Stimulated activated CD8-positive, alpha-beta memory T cell treated with anti-CD3 and anti-CD28 coated beads, Interleukin-7, amount 100 ng/mL, for 24 hours (primary cell): Measurements from ENCODE around the gene HPX.

Experiments
- DNase-seq: peaks from one replicate; pipeline ENCODE4 v3.0.0-alpha.2; 2020; ENCODE audit warnings: low read depth

Gene HPX

GRCh38 chr11:6440906-6441358, at the start of gene HPX:
Gene HPX, minus strand, starts transcription at chr11:6440987. Its CDS starts 24 bp downstream, at chr11:6440963.
- no peak for DNase-seq

- DNase-seq: no peak
Measured at GRCh38 chr11:6489306-6489705, 48.5 kb upstream of the HPX start.

- no peak for DNase-seq
Measured at GRCh38 chr11:6488821-6489220, 48.0 kb upstream of the HPX start.

- DNase-seq: no peak
Measured at GRCh38 chr11:6488342-6488741, 47.6 kb upstream of the HPX start.

GRCh38 chr11:6486938-6487337, 46.2 kb upstream of the HPX start:
- DNase-seq: no peak

GRCh38 chr11:6486256-6486655, 45.5 kb upstream of the HPX start:
- DNase-seq: no peak

GRCh38 chr11:6485661-6486060, 44.9 kb upstream of the HPX start:
- DNase-seq: no peak

GRCh38 chr11:6483015-6483414, 42.2 kb upstream of the HPX start:
- no peak for DNase-seq

GRCh38 chr11:6482441-6482840, 41.7 kb upstream of the HPX start:
- no peak for DNase-seq

GRCh38 chr11:6481924-6482275, 41.1 kb upstream of the HPX start:
- no peak for DNase-seq

GRCh38 chr11:6481012-6481923, 40.5 kb upstream of the HPX start, which contains the start of the genes ARFIP2 and TIMM10B:
Gene ARFIP2, minus strand, starts transcription at chr11:6481331. Its CDS starts 910 bp downstream, at chr11:6480421.
Gene TIMM10B, plus strand, starts transcription at chr11:6481501. Its CDS starts 16 bp downstream, at chr11:6481517.
- DNase-seq: peak; percentile 95

- no peak for DNase-seq
Measured at GRCh38 chr11:6480299-6480914, 39.6 kb upstream of the HPX start.

- no peak for DNase-seq
Measured at GRCh38 chr11:6476571-6476970, 35.8 kb upstream of the HPX start.

- DNase-seq: no peak
Measured at GRCh38 chr11:6475936-6476335, 35.1 kb upstream of the HPX start.

GRCh38 chr11:6474806-6475500, 34.2 kb upstream of the HPX start:
- DNase-seq: no peak

- DNase-seq: no peak
Measured at GRCh38 chr11:6474413-6474792, 33.6 kb upstream of the HPX start.

- DNase-seq: peak; percentile 40
Measured at GRCh38 chr11:6473451-6474412, 32.9 kb upstream of the HPX start, which contains the start of gene TRIM3. Gene TRIM3, minus strand, starts transcription at chr11:6473941. Its CDS starts 8,246 bp downstream, at chr11:6465695.

- no peak for DNase-seq
Measured at GRCh38 chr11:6472934-6473333, 32.1 kb upstream of the HPX start.

GRCh38 chr11:6469599-6469998, 28.8 kb upstream of the HPX start:
- no peak for DNase-seq

- DNase-seq: no peak
Measured at GRCh38 chr11:6468712-6469495, 28.1 kb upstream of the HPX start.

- DNase-seq: no peak
Measured at GRCh38 chr11:6459099-6459450, 18.3 kb upstream of the HPX start.
